NOMO-1 treated with DMSO at 0.1 percent for 48 hours (cell line): ENCODE measurements around the gene RACGAP1.

Source experiments
- DNase-seq: peaks from one replicate; lab custom pipeline; 2025; ENCODE audit not compliant: unreplicated experiment; lab: John Stamatoyannopoulos, UW

RACGAP1 gene

GRCh38 chr12:49970658-49971057, 54.6 kb downstream of the RACGAP1 start:
- DNase-seq = no peak

DNA sequence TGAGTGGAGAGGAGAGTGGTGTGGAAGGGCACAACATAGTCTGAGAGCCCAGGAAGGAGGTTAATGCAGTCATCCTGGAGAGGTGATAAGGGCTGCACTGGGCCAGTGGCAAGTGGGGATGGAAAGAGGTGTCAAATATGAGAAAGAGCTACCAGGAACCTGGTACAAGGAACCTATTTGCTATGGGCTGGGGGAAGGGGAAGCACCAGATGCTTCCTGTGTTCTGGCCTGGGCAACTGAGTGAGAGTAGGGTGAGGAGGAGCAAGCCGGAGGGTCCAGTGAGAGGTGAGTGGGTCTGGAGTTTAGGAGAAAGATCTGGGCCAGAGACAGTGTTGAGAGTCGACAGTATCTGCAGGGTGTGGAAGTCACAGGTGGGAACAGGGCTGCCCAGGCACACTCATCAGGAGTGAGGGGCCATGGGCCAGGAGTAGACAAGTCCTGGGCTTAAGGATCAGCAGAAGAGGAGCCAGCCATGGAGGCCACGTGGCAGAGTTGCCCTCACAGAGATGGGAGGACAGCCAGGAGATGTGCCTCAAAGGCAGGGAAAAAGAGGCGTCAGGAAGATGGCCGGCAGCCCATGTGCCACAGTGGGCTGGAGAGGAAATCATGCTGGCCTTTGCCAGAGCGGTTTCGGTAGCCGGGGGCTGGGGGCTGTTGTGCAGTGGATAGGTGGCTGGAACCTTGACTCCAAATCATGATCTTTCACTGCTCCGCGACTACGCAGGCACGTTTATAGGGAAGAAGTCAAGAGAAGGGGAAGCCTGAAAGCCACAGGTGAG, 55.5 kb downstream of the RACGAP1 start:
- no peak for DNase-seq

- no peak for DNase-seq
Observed at GRCh38 chr12:49969027-49969426, 56.3 kb downstream of the RACGAP1 start.

- no peak for DNase-seq
Observed at GRCh38 chr12:49968471-49968870, 56.8 kb downstream of the RACGAP1 start.

GRCh38 chr12:49967777-49968250, 57.5 kb downstream of the RACGAP1 start:
- no peak for DNase-seq

DNA sequence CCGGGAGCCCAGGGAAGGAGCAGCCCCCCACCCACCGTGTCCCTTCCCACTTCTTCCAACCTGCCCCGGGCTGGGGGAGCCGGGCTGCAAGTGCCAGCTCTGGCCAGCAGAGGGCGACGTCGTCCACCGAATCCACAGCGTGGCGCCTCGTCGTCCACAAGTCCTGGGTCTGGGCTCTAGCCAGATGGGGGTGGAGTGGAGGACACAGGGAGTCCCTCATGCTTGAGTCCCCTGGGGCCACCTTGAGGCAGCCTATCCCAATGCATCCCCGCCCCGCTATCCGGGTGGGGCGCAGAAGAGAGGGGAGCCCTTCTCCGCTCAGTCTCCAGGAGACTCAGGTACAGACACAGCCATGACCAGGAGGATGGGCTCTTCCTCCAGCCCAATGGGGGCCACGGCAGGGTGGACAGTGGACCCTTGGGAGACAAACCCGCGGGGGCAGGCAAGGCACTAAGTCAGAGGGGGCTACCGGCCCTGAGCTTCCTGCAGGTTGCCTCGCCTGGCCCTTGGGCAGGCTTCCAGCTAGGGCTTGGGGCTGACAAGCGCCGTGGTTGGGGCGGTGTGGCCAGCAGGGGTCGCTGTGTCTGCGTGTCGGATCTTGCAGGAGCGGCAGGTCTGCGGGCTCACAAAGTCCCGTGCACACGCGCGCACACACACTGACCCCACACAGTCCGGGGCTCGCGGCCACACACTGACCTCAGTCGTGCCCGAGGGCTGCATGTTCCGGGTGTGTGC, 58.1 kb downstream of the RACGAP1 start:
- DNase-seq = peak; percentile 72

GRCh38 chr12:49966511-49967041, 58.7 kb downstream of the RACGAP1 start:
- no peak for DNase-seq

- DNase-seq = no peak
Observed at GRCh38 chr12:49965836-49966235, 59.5 kb downstream of the RACGAP1 start.

GRCh38 chr12:49964849-49965624, 60.3 kb downstream of the RACGAP1 start:
- no peak for DNase-seq

GRCh38 chr12:49963976-49964815, 61.1 kb downstream of the RACGAP1 start:
- DNase-seq = no peak

GRCh38 chr12:49962861-49963765, 62.2 kb downstream of the RACGAP1 start:
- no peak for DNase-seq

DNA sequence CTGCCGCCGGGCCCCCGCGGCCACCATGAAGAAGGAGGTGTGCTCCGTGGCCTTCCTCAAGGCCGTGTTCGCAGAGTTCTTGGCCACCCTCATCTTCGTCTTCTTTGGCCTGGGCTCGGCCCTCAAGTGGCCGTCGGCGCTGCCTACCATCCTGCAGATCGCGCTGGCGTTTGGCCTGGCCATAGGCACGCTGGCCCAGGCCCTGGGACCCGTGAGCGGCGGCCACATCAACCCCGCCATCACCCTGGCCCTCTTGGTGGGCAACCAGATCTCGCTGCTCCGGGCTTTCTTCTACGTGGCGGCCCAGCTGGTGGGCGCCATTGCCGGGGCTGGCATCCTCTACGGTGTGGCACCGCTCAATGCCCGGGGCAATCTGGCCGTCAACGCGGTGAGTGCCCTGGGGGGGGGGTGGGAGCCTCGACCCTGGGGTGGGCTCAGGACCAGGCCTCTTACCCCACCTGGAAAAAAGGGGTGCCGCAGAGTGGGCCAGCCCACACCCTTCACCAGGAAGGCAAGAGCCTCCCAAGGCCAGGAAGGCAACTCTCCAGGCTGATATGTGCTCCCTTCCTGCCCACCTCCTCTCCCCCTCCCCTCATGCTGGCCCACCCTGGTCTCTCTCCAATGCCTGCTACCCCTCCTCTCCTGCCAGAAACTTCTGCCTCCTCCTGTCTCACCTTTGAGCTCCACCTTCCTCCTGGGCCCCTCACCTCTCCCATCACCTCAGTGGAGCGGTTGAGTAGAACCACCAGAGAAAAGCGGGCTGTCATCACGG, 63.1 kb downstream of the RACGAP1 start:
- DNase-seq = no peak

GRCh38 chr12:49961111-49961922, 64.0 kb downstream of the RACGAP1 start, which contains the start of gene AQP5:
Gene AQP5, plus strand, starts transcription at chr12:49961872. Its CDS starts 146 bp downstream, at chr12:49962018.
- no peak for DNase-seq

GRCh38 chr12:49960474-49961110, 64.7 kb downstream of the RACGAP1 start:
- no peak for DNase-seq

DNA sequence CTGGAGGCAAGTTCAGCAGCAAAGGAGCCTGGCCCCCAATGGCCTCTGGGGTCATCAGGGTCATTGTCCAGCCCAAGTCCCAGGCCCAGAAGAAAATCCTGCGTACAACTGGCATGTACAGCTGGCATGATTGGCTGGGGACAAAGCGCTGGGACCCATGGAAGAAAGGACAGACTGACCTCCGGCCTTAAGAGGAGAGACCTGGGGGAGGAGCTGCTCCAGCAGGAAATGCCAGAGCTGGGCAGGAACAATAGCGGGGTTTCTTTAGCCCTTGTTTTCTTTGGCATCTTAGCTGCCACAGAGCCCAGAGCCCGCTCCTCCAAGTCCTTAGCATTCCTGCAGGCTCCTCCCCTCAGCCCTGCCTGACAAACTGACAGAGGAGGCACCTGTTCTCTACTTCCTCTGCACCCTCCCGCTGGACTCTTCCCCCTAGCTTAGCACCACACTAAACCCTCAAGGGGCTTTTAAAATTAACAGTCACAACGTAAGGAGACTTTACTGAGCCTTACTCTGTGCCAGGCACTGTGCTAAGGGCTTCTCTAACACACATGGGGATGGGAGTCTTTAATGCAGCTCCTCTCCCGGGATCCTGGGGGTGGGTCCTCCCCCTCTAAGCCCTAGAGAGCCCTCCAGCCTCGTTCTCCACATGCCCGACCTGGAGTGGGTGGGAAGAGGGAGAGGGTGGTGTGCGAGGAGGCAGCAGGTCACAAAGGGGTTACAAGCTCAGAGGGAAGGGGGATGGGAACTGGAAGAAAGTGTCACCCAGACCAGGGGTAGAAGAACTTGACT, 65.4 kb downstream of the RACGAP1 start:
- no peak for DNase-seq

GRCh38 chr12:49957570-49957967, 67.7 kb downstream of the RACGAP1 start:
- DNase-seq = no peak
